GM19240 (cell line): ENCODE data around the gene ADNP2.
A peak's percentile ranks its signal among the peaks of the same experiment; 100 is the strongest.

Experiments
- DNase-seq: peaks from one replicate; pipeline ENCODE4 v3.0.0; 2011; ENCODE audit warnings: low spot score; ENCODE audit not compliant: insufficient read length

Gene ADNP2

DNA sequence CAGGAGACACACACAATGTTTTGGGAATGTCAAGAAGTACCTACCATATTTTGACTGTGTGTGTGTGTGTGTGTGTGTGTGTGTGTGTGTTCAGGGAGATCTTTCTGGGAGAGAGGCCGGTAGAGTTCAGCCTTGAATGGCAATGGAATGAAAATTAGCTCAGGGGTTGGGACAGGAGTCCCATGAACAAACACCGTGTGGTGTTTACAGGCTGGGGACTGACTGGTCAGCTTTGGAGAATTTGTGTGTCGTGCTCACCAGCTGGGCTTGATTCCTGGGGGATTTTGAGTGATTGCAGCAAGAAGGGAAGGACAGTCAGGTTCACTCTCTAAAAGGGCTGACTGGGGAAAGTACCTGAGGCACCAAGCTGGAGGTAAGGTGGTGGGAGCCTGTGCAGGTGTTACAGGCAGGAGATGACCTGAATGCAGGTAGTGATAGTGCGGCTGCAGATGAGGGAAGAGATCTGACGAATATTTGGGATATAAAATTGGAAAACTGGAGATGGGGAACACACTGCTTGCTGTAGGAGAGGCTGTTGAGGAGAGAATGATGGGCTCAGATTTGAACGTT lies 2.5 kb upstream of the ADNP2 start:
- DNase-seq, result no peak

DNA sequence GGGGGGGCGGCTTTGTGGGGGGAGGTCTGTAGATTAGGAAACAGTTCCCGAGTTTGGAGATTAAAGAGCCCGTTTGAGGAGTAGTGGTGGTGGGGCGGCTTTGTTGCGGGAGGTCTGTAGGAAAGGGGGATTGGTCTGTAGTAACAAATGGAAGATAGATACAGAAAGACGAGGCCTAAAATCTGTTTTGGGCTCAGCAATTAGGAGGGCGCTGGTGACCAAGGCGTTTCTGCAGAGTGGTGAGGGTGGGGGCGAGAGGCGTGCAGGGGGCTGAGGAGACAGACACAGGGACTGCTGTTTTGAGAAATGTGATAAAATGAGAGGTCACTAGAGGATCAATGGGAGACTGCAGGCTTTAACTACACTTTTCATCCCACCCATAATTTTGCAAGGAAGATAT lies 1.6 kb upstream of the ADNP2 start:
- no peak for DNase-seq

DNA sequence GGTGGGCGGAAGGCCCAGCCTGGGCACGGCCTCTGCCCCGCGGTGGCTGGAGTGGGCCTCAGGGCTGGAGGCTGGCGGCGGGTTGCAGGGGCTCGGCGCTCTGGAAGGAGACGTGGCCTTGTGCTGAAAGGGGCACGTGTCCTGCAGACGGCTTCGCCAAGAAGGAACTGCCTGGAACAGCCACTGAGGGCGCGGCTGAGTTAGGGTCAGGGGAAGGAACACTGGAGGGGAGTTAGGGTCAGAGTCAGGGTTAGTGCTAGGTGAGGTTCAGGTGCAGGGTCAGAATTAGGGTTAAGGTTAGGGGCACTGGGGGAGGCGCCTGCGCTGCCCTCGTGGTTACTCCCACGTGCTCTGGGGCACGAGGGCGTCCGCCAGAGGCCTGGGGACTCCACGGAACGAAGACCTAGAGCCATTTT lies 933 bp upstream of the ADNP2 start:
- no peak for DNase-seq

DNA sequence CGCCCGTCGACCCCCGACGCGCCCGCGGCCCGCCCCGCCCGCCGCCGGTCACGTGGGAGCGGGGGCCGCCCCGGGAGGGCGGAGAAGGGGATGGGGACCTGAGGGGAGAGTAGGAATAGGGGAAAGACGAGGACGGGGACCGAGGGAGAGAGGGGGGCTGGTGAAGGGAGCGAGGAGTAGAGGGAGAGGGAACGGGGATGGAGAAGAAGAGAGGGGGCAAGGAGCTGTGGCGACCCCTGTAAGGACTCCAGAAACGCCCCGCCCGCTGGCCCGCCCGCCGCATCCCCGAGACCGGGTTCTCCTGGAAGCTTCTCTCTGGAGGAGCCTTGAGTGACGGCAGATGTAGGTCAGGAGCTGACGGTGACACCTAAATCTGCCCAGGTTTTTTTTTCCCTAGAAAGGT lies 615 bp downstream of the ADNP2 start:
- peak; percentile 26 for DNase-seq

DNA sequence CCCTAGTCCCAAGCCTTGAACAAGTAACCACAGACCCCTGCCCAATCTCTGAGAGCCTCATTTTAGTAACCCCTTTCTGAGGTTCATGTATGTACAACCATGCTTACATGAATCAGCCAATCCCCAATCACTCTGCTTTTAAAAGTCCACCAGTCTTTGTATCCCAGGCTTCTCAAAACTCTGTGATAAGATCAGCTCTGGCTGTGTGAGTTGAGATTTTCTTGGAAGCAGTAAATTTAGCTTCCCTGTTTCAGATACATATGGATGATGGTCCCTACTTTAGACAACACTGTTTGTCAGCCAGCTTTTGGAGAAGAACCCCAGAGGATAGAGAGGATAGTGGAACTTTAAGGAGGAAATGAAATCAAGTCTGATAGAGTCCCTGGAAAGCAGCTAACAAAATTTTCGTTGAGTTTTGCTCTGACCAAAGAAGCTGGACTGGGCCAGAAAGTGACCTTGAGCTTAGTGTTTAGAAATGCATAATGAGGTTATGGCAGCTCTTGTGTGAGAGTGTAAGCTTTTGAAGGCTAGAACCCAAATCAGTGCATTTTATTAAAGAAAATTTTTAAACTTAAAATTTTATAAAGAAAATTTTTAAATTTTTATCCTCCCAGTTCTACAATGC lies 3.7 kb downstream of the ADNP2 start:
- no peak for DNase-seq

DNA sequence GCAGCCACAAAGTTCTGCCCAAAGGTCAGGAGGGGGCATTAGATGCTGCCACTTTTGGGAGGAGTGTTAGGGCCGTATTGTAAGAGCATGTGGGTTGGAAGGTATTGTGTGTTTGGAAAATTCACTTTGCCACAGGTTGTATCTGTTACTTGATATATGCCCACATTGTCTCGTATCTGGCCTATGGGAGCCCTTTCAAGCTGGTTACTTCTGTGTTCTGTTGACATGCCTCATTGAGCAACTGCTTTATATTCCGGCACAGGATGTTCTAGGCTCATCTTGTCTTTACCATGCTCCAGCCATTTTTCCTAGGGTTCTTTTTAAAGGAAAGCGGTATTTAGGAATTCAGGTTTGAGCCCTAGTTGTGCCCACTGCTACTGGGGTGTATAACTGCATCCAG lies 6.0 kb downstream of the ADNP2 start:
- DNase-seq, result no peak

DNA sequence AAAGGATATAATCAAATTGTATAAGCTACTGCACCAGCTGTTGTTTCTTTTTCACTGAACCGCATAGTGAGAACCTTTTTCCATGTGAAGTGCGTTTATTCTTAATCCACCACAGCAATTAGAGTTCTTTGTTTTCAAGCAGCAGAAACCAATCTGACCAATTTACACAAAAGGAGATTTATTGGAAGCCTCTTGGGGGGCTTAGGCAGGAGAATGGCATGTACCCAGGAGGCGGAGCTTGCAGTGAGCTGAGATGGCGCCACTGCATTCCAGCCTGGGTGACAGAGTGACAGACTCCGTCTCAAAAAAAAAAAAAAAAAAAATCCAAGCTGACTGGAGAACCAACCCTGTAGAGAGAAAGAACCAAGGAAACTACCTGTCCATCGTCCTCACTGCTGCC lies 10.0 kb downstream of the ADNP2 start:
- no peak for DNase-seq

DNA sequence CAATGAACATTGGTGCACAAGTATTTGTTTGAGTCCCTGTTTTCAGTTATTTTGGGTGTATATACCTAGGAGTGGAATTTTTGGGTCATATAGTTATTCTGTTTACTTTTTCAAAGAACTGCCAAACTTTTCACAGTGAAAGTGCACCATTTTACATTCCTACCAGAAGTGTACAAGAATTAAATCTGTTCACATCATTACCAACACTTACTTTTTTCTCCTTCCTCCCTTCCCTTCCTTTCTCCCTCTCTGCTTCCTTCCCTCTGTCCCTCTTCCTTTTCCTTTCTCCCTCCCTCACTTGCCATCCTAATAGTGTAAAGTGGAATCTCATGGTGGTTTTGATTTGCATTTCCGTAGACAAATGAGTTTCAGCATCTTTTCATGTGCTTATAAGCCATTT lies 11.9 kb downstream of the ADNP2 start:
- DNase-seq, result no peak

DNA sequence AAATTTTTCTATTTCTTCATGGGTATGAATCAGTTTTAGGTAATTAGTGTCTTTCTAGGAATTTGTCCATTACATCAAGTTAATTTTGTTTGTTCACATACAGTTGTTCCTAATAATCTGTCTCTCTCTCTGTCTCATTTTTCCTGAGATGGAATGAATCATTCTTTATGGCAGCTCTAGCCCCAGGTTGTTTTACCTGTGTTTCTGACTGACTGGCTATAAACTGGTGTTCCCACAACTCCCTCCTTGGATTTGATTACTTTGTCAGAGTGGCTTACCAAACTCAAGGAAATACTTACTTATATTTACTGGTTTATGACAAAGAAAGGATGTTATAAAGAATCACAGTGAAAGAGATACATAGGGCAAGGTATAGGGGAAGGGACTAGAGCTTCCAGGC lies 15.1 kb downstream of the ADNP2 start:
- DNase-seq, result no peak

DNA sequence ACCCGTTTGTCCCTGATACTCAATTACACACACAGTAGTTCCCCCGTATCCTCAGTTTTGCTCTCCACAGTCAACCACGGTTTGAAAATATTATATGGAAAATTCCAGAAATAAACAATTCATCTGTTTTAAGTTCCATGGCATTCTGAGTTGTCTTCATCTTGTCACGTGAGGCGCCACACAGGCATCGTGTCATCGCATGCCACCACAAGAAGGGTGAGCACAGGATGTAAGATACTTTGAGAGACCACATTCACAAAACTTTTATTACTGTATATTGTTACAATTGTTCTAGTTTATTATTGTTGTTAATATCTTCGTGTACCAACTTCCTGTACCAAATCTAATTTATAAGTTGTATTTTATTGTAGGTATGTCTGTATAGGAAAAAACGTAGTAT lies 17.7 kb downstream of the ADNP2 start:
- no peak for DNase-seq

DNA sequence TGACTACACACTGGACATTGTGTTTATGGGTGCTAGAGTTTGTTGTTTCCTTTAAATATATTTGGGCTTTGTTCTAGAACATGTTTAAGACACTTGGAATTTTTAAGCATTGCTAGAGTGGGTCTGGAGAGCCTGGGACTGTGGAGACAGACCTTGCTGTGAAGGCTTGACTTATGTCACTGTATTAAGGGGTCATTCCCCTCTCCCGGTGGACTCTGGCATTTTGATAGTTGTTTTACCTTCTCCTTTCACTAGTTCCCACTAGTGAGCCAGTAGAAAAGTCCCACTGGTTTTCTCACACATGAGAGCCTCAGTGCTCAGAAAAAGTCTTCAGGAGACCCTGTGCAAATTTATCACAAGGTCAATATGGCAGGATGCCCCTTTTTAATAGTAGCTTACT lies 18.6 kb downstream of the ADNP2 start:
- no peak for DNase-seq

DNA sequence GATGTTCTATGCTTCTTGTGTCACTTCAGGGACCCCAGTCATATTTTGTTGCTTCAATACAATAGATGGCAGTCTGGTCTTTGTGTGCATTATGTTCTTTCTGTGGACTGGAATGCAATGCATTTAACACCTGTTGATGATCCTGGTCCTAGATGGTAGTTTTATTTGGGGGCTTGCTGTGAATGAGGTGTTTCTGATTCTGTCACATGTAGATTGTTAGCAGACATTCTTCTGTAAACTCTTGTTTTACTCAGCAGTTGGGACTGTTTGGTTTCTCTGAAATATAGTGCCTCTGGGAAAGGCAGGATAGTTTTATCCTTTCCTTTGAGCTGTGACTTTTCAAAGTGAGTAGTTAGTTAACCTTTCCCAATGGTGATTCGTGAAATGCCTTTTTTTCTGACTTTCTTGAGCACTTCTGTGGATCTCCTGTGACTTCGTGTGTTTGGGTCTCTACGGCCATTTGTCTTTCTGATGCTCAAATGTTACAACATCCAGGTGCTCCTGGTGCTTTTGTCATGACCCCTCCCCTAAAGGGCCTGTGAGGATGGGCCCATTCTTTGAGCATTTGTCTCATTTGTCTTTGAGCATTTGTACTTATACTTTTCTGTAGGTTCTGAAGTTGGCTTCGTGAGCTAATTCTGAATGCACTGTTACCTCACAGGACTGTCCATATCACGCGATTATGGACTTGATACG lies 20.8 kb downstream of the ADNP2 start:
- DNase-seq, result no peak

DNA sequence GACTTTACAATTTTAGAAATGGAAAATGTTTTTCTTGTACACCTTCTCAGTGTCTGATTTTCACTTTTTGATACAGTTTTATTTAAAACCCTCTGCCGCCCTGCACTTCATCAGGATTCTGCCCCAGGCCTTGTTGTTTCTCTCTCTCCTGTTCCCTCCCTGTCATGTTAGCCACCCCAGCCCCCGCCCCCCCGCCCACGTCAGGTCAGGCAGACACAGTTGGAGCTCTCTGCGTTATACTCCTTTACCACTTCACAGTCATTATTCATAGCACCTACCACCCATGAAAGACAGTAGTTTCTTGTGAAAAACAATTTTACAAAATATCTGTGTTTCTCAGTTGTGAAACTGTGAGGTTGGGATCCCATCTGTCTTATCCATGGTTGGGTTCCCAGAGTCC lies 21.5 kb downstream of the ADNP2 start:
- no peak for DNase-seq

DNA sequence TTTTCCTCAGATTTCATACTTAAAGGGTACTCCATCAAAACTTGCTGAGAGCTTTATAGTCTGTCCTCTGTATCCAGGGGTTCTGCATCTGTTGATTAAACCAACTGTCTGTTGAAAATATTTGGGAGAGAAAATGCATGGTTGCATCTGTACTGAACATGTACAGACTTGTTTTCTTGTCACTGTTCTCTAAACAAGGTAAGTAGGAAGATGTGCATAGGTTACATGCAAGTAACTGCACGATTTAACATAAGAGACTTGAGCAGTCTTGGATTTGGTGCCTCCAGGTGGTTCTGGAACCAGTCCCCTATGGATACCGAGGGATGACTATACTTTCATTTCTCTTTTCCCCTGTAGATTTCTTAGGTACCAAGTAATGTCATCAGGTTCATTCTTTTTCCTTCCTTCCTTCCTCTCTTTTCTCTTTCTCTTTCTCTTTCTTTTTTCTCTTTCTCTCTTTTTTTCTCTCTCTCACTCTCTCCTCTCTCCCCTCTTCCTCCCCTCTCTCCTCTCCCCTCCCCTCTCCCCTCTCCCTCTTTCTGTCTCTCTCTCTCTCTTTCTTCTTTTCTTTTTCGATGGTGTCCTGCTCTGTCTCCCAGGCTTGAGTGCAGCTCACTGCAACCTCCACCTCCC lies 23.2 kb downstream of the ADNP2 start:
- DNase-seq, result no peak

DNA sequence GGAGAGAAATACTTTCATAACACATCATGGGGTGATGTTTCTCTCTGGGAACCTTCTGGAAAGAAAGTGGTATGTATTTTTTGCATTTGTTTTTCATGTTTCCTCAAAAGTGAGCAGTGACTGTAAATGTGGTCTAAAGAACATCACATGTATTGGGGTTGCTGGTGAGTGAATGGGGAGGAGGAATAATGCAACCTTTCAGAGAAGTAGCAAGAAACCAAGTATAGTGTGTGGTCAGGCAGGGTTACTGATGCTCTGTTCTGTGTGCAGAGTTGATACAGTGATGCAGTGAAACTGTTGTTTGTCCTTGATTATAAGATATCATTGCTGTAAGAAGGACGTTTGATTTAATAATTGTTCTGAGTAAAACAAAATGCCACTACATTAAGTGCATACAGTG lies 24.1 kb downstream of the ADNP2 start:
- no peak for DNase-seq

DNA sequence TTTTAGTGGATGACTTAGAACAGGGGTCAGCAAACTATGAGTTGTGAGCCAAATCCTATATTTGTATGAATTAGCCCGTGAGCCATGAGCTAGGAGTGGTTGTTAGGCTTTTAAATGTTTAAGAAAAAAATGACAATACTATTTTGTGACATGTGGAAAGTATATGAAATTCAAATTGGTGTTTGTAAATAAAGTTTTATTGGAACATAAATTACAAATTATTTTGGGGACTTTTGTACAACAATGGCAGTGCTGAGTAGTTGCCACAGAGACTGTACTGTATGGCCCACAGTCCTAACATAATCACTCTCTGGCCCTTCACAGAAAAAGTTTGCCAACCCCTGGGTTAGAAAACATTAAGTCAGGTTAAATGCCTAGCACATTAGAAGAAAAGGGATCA lies 26.1 kb downstream of the ADNP2 start:
- DNase-seq, result no peak

DNA sequence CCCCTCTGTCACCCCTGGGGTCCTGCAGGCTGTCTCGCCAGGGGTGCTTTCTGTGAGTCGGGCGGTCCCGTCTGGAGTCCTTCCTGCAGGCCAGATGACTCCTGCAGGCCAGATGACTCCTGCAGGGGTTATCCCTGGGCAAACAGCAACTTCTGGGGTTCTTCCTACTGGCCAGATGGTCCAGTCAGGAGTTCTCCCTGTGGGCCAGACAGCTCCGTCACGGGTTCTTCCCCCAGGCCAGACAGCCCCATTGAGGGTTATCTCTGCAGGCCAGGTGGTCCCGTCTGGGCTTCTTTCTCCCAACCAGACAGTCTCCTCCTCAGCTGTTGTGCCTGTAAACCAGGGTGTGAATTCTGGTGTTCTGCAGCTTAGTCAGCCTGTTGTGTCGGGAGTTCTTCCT lies 27.6 kb downstream of the ADNP2 start:
- DNase-seq, result no peak

DNA sequence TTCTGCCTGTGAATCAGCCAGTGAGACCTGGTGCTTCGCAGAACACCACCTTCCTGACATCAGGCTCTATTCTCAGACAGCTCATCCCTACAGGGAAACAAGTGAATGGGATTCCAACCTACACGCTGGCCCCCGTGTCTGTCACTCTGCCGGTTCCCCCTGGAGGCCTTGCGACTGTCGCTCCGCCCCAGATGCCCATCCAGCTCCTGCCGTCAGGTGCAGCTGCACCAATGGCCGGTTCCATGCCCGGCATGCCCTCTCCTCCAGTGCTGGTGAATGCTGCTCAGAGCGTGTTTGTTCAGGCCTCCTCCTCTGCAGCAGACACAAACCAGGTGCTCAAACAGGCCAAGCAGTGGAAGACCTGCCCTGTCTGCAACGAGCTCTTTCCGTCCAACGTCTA lies 28.1 kb downstream of the ADNP2 start:
- no peak for DNase-seq

DNA sequence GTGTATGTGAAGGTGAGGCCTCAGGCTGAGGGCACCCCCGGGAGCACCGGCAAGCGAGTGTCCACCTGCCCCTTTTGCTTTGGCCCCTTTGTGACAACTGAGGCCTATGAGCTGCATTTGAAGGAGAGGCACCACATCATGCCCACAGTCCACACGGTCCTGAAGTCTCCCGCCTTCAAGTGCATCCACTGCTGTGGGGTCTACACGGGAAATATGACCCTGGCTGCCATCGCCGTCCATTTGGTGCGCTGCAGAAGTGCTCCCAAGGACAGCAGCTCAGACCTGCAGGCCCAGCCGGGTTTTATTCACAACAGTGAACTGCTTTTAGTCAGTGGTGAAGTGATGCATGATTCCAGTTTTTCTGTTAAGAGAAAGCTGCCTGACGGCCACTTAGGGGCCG lies 28.9 kb downstream of the ADNP2 start:
- no peak for DNase-seq

DNA sequence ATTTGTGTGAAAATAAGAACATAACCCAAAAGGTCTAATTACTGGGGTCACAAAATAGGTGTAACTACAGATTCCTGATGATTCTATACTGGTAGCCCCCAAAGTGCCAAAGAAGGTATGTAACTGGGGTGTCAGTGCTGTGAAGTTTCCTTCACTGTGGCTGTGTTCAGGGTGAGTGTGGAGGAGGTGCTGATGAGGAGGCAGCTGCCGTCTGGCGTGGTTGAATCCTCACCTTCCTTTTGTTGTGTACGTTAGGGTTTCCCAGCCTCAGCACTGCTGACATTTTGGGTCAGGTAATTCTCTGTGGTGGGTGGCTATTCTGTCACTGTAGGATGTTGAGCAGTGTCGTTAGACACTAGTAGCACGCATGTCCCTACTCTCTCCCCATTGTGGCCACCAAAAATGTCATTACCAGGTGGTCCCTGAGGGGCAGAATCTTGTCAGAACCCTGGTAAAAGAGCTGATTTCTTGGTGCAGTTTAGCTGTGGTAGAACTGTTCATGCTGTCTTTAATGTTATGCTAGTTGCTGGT lies 31.5 kb downstream of the ADNP2 start:
- DNase-seq, result no peak

DNA sequence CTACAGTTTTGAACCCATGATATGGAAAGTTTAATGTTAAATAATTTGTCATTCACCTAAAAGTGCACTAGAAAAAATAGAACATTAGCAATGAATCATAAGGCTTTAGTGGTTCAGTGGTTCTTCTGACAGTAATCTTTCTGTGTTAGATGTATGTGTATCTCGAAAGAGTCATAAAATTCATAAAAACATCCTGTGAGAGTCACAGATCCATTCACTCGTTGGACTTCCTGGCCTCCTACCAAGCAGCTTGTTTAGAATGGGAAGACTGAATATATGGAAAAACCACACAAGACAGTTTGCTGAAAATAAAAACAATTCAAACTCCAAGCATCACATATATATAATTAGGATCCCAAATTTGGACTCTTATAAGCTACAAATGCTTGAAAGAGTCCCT lies 34.8 kb downstream of the ADNP2 start:
- DNase-seq, result no peak

DNA sequence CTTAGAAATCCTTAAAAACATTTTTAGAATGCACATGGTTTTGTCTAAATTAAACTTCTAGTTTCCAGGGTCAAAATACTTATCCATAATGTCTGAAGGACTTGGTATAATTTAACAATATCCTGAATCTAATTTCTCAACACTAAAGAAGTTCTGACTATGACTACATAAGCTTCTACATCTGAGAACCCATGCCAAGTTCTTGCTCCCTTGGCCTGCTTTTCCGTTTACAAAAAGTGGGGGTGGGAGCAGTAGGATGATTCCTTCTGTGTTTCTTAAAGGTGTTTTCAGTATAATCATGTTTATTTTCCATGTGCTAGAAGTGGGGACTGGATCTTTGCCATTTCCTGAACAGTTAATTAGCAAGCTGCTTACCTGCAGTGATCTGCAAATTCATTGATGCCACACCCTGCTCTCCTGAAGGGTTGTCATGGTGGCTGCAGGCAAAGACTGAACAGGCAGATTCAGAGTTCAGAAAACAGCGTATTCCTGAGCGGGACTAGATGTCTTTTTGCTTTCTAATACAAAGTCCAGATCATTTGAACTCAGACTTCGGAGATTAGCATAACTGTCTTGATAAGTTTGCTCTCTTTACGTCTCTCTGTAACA lies 36.2 kb downstream of the ADNP2 start:
- no peak for DNase-seq
